HepG2 (cell line): Measurements from ENCODE around the gene PTPRM. TPM values are rescaled to one million over a fixed set of nuclear protein-coding genes. Genes with fewer than 3 reads are reported as not detected.

Experiments used
- ATAC-seq: fragments of 200-7000 bp; cut with Tn5 transposase; 3 replicates; pipeline ENCODE4 v1.9.1; 2020; ENCODE audit warnings: mild to moderate bottlenecking, moderate library complexity
- BruUV-seq: library from RNA; stranded (reverse); fragments of 400-500 nt; replicated peaks from 2 replicates; lab custom pipeline; 2021; lab: Mats Ljungman, UMichigan
- CTCF ChIA-PET: fragments of 300-600 bp; formaldehyde crosslinking; extraction: SDS; loops from one replicate; lab custom pipeline; 2021; ENCODE audit warnings: low total read pairs, inconsistent platforms, low intra/inter-chr PET ratio; lab: Yijun Ruan, JAX
- POLR2A ChIA-PET: fragments of 350-600 bp; sonication (Branson Sonifier 250); formaldehyde crosslinking; loops from one replicate; lab custom pipeline; 2020; ENCODE audit warnings: antibody characterized with exemption, inconsistent platforms; lab: Yijun Ruan, JAX
- DNase-seq: peaks from one replicate; pipeline ENCODE4 v3.0.0-alpha.2; 2015; ENCODE audit warnings: low spot score
- FAIRE-seq: peaks from 3 replicates; lab custom pipeline; 2011; peaks lifted over from hg19 to GRCh38; lab: Jason Lieb, UNC
- H2AFZ ChIP-seq: one replicate; pipeline ENCODE4 v1.6.1; 2011; ENCODE audit warnings: low read length, inconsistent platforms
- H3K27ac ChIP-seq: fragments of 300-600 bp; 3 replicates; pipeline ENCODE4 v1.8.0; 2011; ENCODE audit warnings: mixed run types, mild to moderate bottlenecking, mixed read lengths, low read length, inconsistent platforms; ENCODE audit not compliant: insufficient read depth; ENCODE audit errors: extremely low read length
- H3K27me3 ChIP-seq, 2 experiments: fragments of 200-600 bp in 1 of 2; 2 replicates in 1 of 2; 3 replicates in 1 of 2; pipeline versions ENCODE4 v1.6.0 to v1.8.0; 2011; ENCODE audit warnings: low read length in 2 of 2, mild to moderate bottlenecking in 2 of 2, moderate library complexity in 2 of 2, inconsistent platforms in 1 of 2; ENCODE audit not compliant: insufficient read depth in 2 of 2, control insufficient read depth in 1 of 2
- H3K36me3 ChIP-seq, 2 experiments: fragments of 200-600 bp in 1 of 2; replicated peaks in 1 of 2; 2 replicates in 1 of 2; 3 replicates in 1 of 2; pipeline versions ENCODE4 v1.5.1 to v1.8.0; 2011; ENCODE audit warnings: low read length in 2 of 2, inconsistent platforms in 1 of 2; ENCODE audit not compliant: insufficient read depth in 2 of 2, control insufficient read depth in 1 of 2
- H3K4me1 ChIP-seq: 2 replicates; pipeline ENCODE4 v1.5.1; 2012; ENCODE audit warnings: low read length, inconsistent platforms; ENCODE audit not compliant: insufficient read depth
- H3K4me2 ChIP-seq: 2 replicates; pipeline ENCODE4 v1.6.0; 2011; ENCODE audit warnings: low read depth, low read length, inconsistent platforms
- H3K4me3 ChIP-seq, 3 experiments: fragments of 200-600 bp in 1 of 3; sonication (generic), shearing (Covaris generic) in 1 of 3; replicated peaks in 1 of 3; 2 replicates each; pipeline ENCODE4 v1.5.1; 2011 to 2016; ENCODE audit warnings: low read length in 3 of 3, inconsistent platforms in 2 of 3, low read depth in 2 of 3, mild to moderate bottlenecking in 2 of 3, control low read depth in 1 of 3, mixed read lengths in 1 of 3; ENCODE audit not compliant: insufficient read depth in 1 of 3
- H3K79me2 ChIP-seq: one replicate; pipeline ENCODE4 v1.6.1; 2011; ENCODE audit warnings: low read length, inconsistent platforms; ENCODE audit not compliant: insufficient read depth
- H3K9ac ChIP-seq: 2 replicates; pipeline ENCODE4 v1.6.0; 2011; ENCODE audit warnings: mild to moderate bottlenecking, low read depth, low read length, inconsistent platforms; ENCODE audit not compliant: insufficient read depth
- H3K9me3 ChIP-seq: 2 replicates; pipeline ENCODE4 v1.5.1; 2012; ENCODE audit warnings: mild to moderate bottlenecking, low read length
- H4K20me1 ChIP-seq: 2 replicates; pipeline ENCODE4 v1.6.0; 2011; ENCODE audit warnings: inconsistent platforms, mild to moderate bottlenecking, low read length, moderate library complexity; ENCODE audit not compliant: insufficient read depth
- DDIT3 ChIP-seq: sonication (generic); formaldehyde crosslinking; IDR thresholded peaks from 2 replicates; pipeline ENCODE4 v1.4.0; 2020; ENCODE audit warnings: mild to moderate bottlenecking, missing genetic modification reagents
- ERF ChIP-seq: IDR thresholded peaks from 2 replicates; pipeline ENCODE4 v1.6.1; 2018; ENCODE audit warnings: missing biosample characterization, missing genetic modification reagents
- ETS1 ChIP-seq: sonication (generic); formaldehyde crosslinking; IDR thresholded peaks from 2 replicates; pipeline ENCODE4 v1.4.0; 2020; ENCODE audit warnings: missing genetic modification reagents
- ETV5 ChIP-seq: IDR thresholded peaks from 2 replicates; pipeline ENCODE4 v1.6.1; 2018; ENCODE audit warnings: missing biosample characterization, missing genetic modification reagents, inconsistent platforms, borderline replicate concordance
- NCOA1 ChIP-seq: sonication (generic); formaldehyde crosslinking; IDR thresholded peaks from 2 replicates; pipeline ENCODE4 v1.9.0; 2021; ENCODE audit warnings: missing genetic modification reagents
- PAF1 ChIP-seq: IDR thresholded peaks from 2 replicates; pipeline ENCODE4 v1.6.1; 2016; ENCODE audit warnings: missing genetic modification reagents, missing compliant biosample characterization
- PHF8 ChIP-seq: sonication (generic); formaldehyde crosslinking; IDR thresholded peaks from 2 replicates; pipeline ENCODE4 v1.5.0; 2020; ENCODE audit warnings: missing genetic modification reagents
- RAD51 ChIP-seq: fragments of 450-650 bp; IDR thresholded peaks from 2 replicates; pipeline ENCODE4 v1.6.1; 2016; ENCODE audit warnings: borderline replicate concordance
- REXO4 ChIP-seq: sonication (generic); formaldehyde crosslinking; IDR thresholded peaks from 2 replicates; pipeline ENCODE4 v1.8.0; 2022; ENCODE audit warnings: missing genetic modification reagents, mild to moderate bottlenecking, borderline replicate concordance
- SRSF1 ChIP-seq: fragments of 200-400 bp; formaldehyde crosslinking; optimal IDR thresholded peaks from 2 replicates; pipeline ENCODE3; 2017; ENCODE audit warnings: mild to moderate bottlenecking, low read depth, low read length, moderate library complexity
- U2AF2 ChIP-seq: fragments of 200-400 bp; formaldehyde crosslinking; IDR thresholded peaks from 2 replicates; pipeline ENCODE4 v1.6.1; 2017; ENCODE audit warnings: low read depth, mild to moderate bottlenecking, low read length
- XRCC5 ChIP-seq: fragments of 200-400 bp; formaldehyde crosslinking; optimal IDR thresholded peaks from 2 replicates; pipeline ENCODE3; 2017; ENCODE audit warnings: mild to moderate bottlenecking, low read length
- ZFP36L2 ChIP-seq: sonication (generic); formaldehyde crosslinking; IDR thresholded peaks from 2 replicates; pipeline ENCODE4 v1.4.0; 2020; ENCODE audit warnings: missing genetic modification reagents
- ZIK1 ChIP-seq: sonication (generic); formaldehyde crosslinking; IDR thresholded peaks from 2 replicates; pipeline ENCODE4 v1.5.0; 2020; ENCODE audit warnings: mild to moderate bottlenecking, low read depth, missing genetic modification reagents, borderline replicate concordance
- ZNF3 ChIP-seq: IDR thresholded peaks from 2 replicates; pipeline ENCODE4 v1.7.0; 2017; ENCODE audit warnings: inconsistent platforms
- ZNF333 ChIP-seq: sonication (generic); formaldehyde crosslinking; IDR thresholded peaks from 2 replicates; pipeline ENCODE4 v1.4.0; 2020; ENCODE audit warnings: mild to moderate bottlenecking, missing genetic modification reagents, borderline replicate concordance
- ZNF382 ChIP-seq: sonication (generic); formaldehyde crosslinking; IDR thresholded peaks from 2 replicates; pipeline ENCODE4 v1.5.0; 2020; ENCODE audit warnings: missing genetic modification reagents, mild to moderate bottlenecking, borderline replicate concordance
- ZNF503 ChIP-seq: sonication (generic); formaldehyde crosslinking; IDR thresholded peaks from 2 replicates; pipeline ENCODE4 v1.4.0; 2020; ENCODE audit warnings: missing genetic modification reagents
- ZNF775 ChIP-seq: sonication (generic); formaldehyde crosslinking; IDR thresholded peaks from 2 replicates; pipeline ENCODE4 v1.4.0; 2020; ENCODE audit warnings: missing genetic modification reagents, mild to moderate bottlenecking, moderate library complexity, borderline replicate concordance
- WGBS: methylation state at CpG from one replicate; pipeline ENCODE4 v1.1.6; 2017; ENCODE audit warnings: low lambda C conversion rate; 5-methylcytosine and 5-hydroxymethylcytosine counted together
- in situ Hi-C: cut with HindIII; loops from 2 replicates; pipeline ENCODE4 v1.10.0; 2017; ENCODE audit warnings: low pct_unique_long_range_greater_than_20kb; ENCODE audit not compliant: extremely low pct_ligation_motif_present
- intact Hi-C: fragments of 100-400 bp; cut with micrococcal nuclease; formaldehyde crosslinking; loops from one replicate; pipeline ENCODE4 v1.10.0; 2022; ENCODE audit not compliant: unreplicated experiment
- polyA plus RNA-seq, 8 experiments: library from polyadenylated mRNA; depleted of rRNA in 3 of 8; stranded (reverse) in 7 of 8; unstranded in 1 of 8; fragments of >200 nt; fragmentation: Illumina TruSeq in 4 of 8; extraction: Trizol in 4 of 8; gene quantifications; 2 replicates each; pipeline versions ENCODE4 v1.2.1 to v1.2.3, GENCODE V29; 2011 to 2016; ENCODE audit warnings: low read depth in 4 of 8, missing spikeins in 1 of 8, mixed read lengths in 1 of 8; ENCODE audit not compliant: insufficient read depth in 1 of 8
- total RNA-seq, 5 experiments: library from RNA; depleted of rRNA; stranded (reverse); fragments of >200 nt; fragmentation: Illumina TruSeq; extraction: Trizol; gene quantifications; 2 replicates each; pipeline ENCODE4 v1.2.3, GENCODE V29; 2016; ENCODE audit warnings: low read depth in 1 of 5
- TF ChIP-seq, protein P1 (sequence below): sonication (generic); formaldehyde crosslinking; IDR thresholded peaks from 2 replicates; pipeline ENCODE4 v1.4.0; 2020; ENCODE audit warnings: missing genetic modification reagents, mild to moderate bottlenecking, borderline replicate concordance

PTPRM gene
- total and polyA plus RNA-seq, 2 of the 13 experiments (the other 11 are each of a cell fraction or from before 2014, with no cell fraction given), result 12.6 to 108 TPM

- DNase-seq (no peak), ATAC-seq (no peak), FAIRE-seq (no peak)
- no peaks in the 10 kb centered on the region for H3K36me3 ChIP-seq
- no peak overlapping the region for H3K27ac ChIP-seq
- H3K9ac ChIP-seq, result no peak overlapping the region
- H4K20me1 ChIP-seq, result no peaks in the 10 kb centered on the region
- H3K9me3 ChIP-seq, result no peaks in the 10 kb centered on the region
- no peaks in the 10 kb centered on the region for H3K27me3 ChIP-seq
- H3K4me3 ChIP-seq, result no peak overlapping the region
- CTCF ChIA-PET, result no interaction called here
- 94% methylated on average over 5 of the region's 5 CpGs for WGBS
- in situ Hi-C loops, result no loop called here
- no peak overlapping the region for H3K4me2 ChIP-seq
- no peaks in the 10 kb centered on the region for H3K79me2 ChIP-seq
- POLR2A ChIA-PET, result no interaction called here
- no peaks in the 10 kb centered on the region for H3K4me1 ChIP-seq
- BruUV-seq, result no TSS peak
- TF ChIP-seq ZNF3 (CRISPR knock-in tag) (no peak), ETV5 (no peak), ZIK1 (no peak), PHF8 (CRISPR knock-in tag) (no peak), ZFP36L2 (CRISPR knock-in tag) (no peak), PAF1 (no peak), ZNF775 (CRISPR knock-in tag) (no peak), ZNF333 (CRISPR knock-in tag) (no peak), ERF (CRISPR knock-in tag) (no peak), U2AF2 (no peak), DDIT3 (CRISPR knock-in tag) (no peak), XRCC5 (no peak), ZNF382 (CRISPR knock-in tag) (no peak), ZNF503 (CRISPR knock-in tag) (no peak), NCOA1 (CRISPR knock-in tag) (no peak), SRSF1 (no peak), REXO4 (CRISPR knock-in tag) (no peak), RAD51 (no peak), ETS1 (no peak)
- TF ChIP-seq, protein P1, sequence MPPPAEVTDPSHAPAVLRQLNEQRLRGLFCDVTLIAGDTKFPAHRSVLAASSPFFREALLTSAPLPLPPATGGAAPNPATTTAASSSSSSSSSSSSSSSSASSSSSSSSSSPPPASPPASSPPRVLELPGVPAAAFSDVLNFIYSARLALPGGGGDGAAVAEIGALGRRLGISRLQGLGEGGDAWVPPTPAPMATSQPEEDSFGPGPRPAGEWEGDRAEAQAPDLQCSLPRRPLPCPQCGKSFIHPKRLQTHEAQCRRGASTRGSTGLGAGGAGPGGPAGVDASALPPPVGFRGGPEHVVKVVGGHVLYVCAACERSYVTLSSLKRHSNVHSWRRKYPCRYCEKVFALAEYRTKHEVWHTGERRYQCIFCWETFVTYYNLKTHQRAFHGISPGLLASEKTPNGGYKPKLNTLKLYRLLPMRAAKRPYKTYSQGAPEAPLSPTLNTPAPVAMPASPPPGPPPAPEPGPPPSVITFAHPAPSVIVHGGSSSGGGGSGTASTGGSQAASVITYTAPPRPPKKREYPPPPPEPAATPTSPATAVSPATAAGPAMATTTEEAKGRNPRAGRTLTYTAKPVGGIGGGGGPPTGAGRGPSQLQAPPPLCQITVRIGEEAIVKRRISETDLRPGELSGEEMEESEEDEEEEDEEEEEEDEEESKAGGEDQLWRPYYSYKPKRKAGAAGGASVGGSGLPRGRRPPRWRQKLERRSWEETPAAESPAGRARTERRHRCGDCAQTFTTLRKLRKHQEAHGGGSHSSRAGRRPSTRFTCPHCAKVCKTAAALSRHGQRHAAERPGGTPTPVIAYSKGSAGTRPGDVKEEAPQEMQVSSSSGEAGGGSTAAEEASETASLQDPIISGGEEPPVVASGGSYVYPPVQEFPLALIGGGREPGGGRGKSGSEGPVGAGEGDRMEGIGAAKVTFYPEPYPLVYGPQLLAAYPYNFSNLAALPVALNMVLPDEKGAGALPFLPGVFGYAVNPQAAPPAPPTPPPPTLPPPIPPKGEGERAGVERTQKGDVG (CRISPR knock-in tag), result no peak
- intact Hi-C loops, result no loop called here
- no peak overlapping the region for H2AFZ ChIP-seq
These were observed 797.9 kb downstream of the PTPRM start for GRCh38 chr18:8365006-8365405.
